ENCODE results near the gene EXOC3. TPM values are rescaled to one million over a fixed set of nuclear protein-coding genes. Genes with fewer than 3 reads are reported as not detected.

The EXOC3 gene
- total RNA-seq, 1 donor from 2014 or later = 29.2 TPM

GRCh38 chr5:446066-446882, 3.3 kb downstream of the EXOC3 start:
- H3K4me3 ChIP-seq (ENCODE audit: low read length in 3 of 3) = no peak overlapping the region
- peaks cover 19 to 31% (median 21%) of the 10 kb centered on the region in 3 donors for H3K4me1 ChIP-seq (ENCODE audit: control insufficient read depth in 3 of 3, insufficient read depth in 3 of 3, low read length in 3 of 3)
- no peaks in the 10 kb centered on the region for H3K27me3 ChIP-seq (ENCODE audit: control insufficient read depth in 3 of 3, insufficient read depth in 3 of 3, low read length in 3 of 3)
- peaks cover 30 to 42% (median 41%) of the 10 kb centered on the region in 3 donors for H3K36me3 ChIP-seq (ENCODE audit: control insufficient read depth in 3 of 3, insufficient read depth in 3 of 3, low read length in 3 of 3)
- H3K27ac ChIP-seq (ENCODE audit: low read depth, low read length) = no peak overlapping the region
- H3K9ac ChIP-seq (ENCODE audit: low read depth in 1 of 3, low read length in 3 of 3) = no peak overlapping the region
- H3K9me3 ChIP-seq (ENCODE audit: control insufficient read depth in 3 of 3, low read length in 3 of 3) = no peaks in the 10 kb centered on the region

DNA sequence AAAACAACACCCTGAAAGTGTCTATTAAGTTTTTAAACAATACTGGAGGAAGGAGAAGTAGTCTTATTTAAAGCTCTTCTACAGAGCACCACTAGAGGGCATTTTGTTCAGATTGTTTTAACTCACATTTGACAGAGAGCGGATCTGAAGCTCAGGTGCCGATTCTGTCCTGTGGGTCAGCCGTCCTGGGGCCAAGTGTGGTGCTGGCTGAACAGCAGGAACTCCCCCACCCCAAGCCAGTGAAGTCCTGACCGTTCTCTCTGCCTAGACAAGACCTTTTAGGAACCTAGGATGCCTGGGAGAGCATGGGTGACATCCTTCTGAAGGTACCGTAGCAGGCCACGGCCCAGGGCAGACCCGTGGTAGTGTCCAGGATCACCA, 3.9 kb downstream of the EXOC3 start:
- Histone ChIP-seq H3K27ac (ENCODE audit: low read depth, low read length) (no peak overlapping the region), H3K9ac (ENCODE audit: low read depth in 1 of 3, low read length in 3 of 3) (peak overlapping the region in 1 of 3 donors; percentile 20)

DNA sequence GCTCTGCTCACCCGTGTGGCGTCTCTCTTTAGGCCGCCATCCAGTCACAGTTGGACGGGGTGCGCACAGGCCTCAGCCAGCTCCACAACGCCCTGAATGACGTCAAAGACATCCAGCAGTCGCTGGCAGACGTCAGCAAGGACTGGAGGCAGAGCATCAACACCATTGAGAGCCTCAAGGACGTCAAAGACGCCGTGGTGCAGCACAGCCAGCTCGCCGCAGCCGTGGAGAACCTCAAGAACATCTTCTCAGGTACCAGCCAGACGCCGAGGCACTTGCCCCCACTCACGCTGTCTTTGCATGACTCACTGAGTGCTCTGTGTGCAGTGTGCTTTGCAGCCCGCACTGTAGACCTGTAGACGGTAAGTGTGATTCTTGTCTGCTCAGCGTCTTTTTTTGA, 4.5 kb downstream of the EXOC3 start:
- H3K4me3 ChIP-seq (ENCODE audit: low read length in 3 of 3) = no peak overlapping the region
- peaks cover 13 to 25% (median 15%) of the 10 kb centered on the region in 3 donors for H3K4me1 ChIP-seq (ENCODE audit: control insufficient read depth in 3 of 3, insufficient read depth in 3 of 3, low read length in 3 of 3)
- H3K9me3 ChIP-seq (ENCODE audit: control insufficient read depth in 3 of 3, low read length in 3 of 3) = peaks cover 0 to 4% (median 3%) of the 10 kb centered on the region in 3 donors
- H3K36me3 ChIP-seq (ENCODE audit: control insufficient read depth in 3 of 3, insufficient read depth in 3 of 3, low read length in 3 of 3) = peaks cover 32 to 54% (median 48%) of the 10 kb centered on the region in 3 donors
- no peak overlapping the region for H3K27ac ChIP-seq (ENCODE audit: low read depth, low read length)
- no peaks in the 10 kb centered on the region for H3K27me3 ChIP-seq (ENCODE audit: control insufficient read depth in 3 of 3, insufficient read depth in 3 of 3, low read length in 3 of 3)
- no peak overlapping the region for H3K9ac ChIP-seq (ENCODE audit: low read depth in 1 of 3, low read length in 3 of 3)

More for the DNA sequence above, 3.9 kb downstream of the EXOC3 start:
- H3K27me3 ChIP-seq (ENCODE audit: control insufficient read depth in 3 of 3, insufficient read depth in 3 of 3, low read length in 3 of 3) = no peaks in the 10 kb centered on the region
- peaks cover 30 to 48% (median 47%) of the 10 kb centered on the region in 3 donors for H3K36me3 ChIP-seq (ENCODE audit: control insufficient read depth in 3 of 3, insufficient read depth in 3 of 3, low read length in 3 of 3)
- peaks cover 19 to 31% (median 21%) of the 10 kb centered on the region in 3 donors for H3K4me1 ChIP-seq (ENCODE audit: control insufficient read depth in 3 of 3, insufficient read depth in 3 of 3, low read length in 3 of 3)
- H3K4me3 ChIP-seq (ENCODE audit: low read length in 3 of 3) = no peak overlapping the region
- H3K9me3 ChIP-seq (ENCODE audit: control insufficient read depth in 3 of 3, low read length in 3 of 3) = peaks cover 0 to 3% (median 2%) of the 10 kb centered on the region in 3 donors

DNA sequence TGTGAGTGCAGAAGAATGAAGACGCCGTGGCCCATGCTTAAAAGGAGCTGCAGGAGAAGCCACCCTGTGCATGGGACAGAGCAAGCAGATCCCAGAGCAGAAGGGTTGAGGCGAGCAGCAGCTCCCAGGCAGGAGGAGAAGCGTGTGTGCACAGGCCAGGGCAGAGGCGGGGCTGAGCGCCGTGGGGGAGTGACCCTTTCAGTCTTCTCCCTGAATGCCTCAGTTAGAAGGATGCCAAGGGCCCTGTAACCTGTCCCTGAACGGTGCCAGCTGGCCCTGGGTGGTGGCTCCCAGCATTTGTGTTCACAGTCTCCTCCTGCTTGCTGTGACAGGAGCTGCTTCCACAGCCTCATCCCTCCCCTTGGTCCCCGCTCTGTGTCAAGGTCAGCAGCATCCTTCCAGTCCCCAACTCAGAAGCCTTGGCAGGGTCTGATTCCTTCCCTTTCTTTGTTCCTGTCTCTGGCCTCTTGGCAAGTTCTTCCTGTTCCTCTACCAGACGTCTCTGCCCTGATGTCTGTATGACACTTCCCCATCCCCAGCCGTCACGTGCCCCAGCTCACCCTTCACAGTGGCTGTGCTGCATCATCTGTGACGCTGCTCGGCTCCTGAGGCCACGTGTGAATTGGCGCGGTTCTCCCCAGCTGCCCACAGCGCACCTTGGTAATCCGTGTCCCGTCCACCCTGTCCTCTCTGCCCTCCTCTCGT, 5.2 kb downstream of the EXOC3 start:
- Histone ChIP-seq H3K4me1 (ENCODE audit: control insufficient read depth in 3 of 3, insufficient read depth in 3 of 3, low read length in 3 of 3) (peaks cover 12 to 22% (median 13%) of the 10 kb centered on the region in 3 donors), H3K27me3 (ENCODE audit: control insufficient read depth in 3 of 3, insufficient read depth in 3 of 3, low read length in 3 of 3) (no peaks in the 10 kb centered on the region), H3K36me3 (ENCODE audit: control insufficient read depth in 3 of 3, insufficient read depth in 3 of 3, low read length in 3 of 3) (peaks cover 39 to 61% (median 55%) of the 10 kb centered on the region in 3 donors), H3K27ac (ENCODE audit: low read depth, low read length) (no peak overlapping the region), H3K9ac (ENCODE audit: low read depth in 1 of 3, low read length in 3 of 3) (peak overlapping the region in 1 of 3 donors; percentile 40), H3K4me3 (ENCODE audit: low read length in 3 of 3) (no peak overlapping the region), H3K9me3 (ENCODE audit: control insufficient read depth in 3 of 3, low read length in 3 of 3) (peaks cover 0 to 4% (median 3%) of the 10 kb centered on the region in 3 donors)

- Histone ChIP-seq H3K27ac (ENCODE audit: low read depth, low read length) (no peak overlapping the region), H3K9ac (ENCODE audit: low read depth in 1 of 3, low read length in 3 of 3) (no peak overlapping the region), H3K27me3 (ENCODE audit: control insufficient read depth in 3 of 3, insufficient read depth in 3 of 3, low read length in 3 of 3) (no peaks in the 10 kb centered on the region), H3K36me3 (ENCODE audit: control insufficient read depth in 3 of 3, insufficient read depth in 3 of 3, low read length in 3 of 3) (peaks cover 44 to 67% (median 60%) of the 10 kb centered on the region in 3 donors), H3K4me3 (ENCODE audit: low read length in 3 of 3) (no peak overlapping the region), H3K4me1 (ENCODE audit: control insufficient read depth in 3 of 3, insufficient read depth in 3 of 3, low read length in 3 of 3) (peaks cover 8 to 17% (median 8%) of the 10 kb centered on the region in 3 donors), H3K9me3 (ENCODE audit: control insufficient read depth in 3 of 3, low read length in 3 of 3) (peaks cover 0 to 4% (median 3%) of the 10 kb centered on the region in 3 donors)
Observed at GRCh38 chr5:448766-449090, 5.8 kb downstream of the EXOC3 start.

DNA sequence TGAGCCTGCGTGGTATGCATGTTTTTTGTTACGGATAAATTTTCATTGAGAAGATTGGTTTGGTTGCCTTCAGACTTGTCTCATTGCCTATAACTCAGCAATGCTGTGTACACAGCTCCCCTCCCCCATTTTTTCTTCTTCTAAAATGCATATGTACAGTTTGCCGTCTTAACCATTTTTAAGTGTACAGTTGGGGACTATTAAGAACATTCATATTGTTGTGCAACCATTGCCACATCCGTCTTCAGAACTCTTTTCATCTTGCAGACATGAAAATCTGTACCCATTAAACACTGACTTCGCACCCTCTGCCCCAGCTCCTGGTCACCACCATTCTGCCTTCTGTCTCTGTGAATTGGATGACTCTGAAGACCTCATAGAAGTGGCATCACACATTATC, 6.2 kb downstream of the EXOC3 start:
- Histone ChIP-seq H3K27ac (ENCODE audit: low read depth, low read length) (no peak overlapping the region), H3K36me3 (ENCODE audit: control insufficient read depth in 3 of 3, insufficient read depth in 3 of 3, low read length in 3 of 3) (peaks cover 48 to 71% (median 65%) of the 10 kb centered on the region in 3 donors), H3K9me3 (ENCODE audit: control insufficient read depth in 3 of 3, low read length in 3 of 3) (peaks cover 0 to 4% (median 3%) of the 10 kb centered on the region in 3 donors), H3K9ac (ENCODE audit: low read depth in 1 of 3, low read length in 3 of 3) (no peak overlapping the region), H3K27me3 (ENCODE audit: control insufficient read depth in 3 of 3, insufficient read depth in 3 of 3, low read length in 3 of 3) (no peaks in the 10 kb centered on the region), H3K4me3 (ENCODE audit: low read length in 3 of 3) (no peak overlapping the region), H3K4me1 (ENCODE audit: control insufficient read depth in 3 of 3, insufficient read depth in 3 of 3, low read length in 3 of 3) (peaks cover 4 to 13% (median 4%) of the 10 kb centered on the region in 3 donors)

DNA sequence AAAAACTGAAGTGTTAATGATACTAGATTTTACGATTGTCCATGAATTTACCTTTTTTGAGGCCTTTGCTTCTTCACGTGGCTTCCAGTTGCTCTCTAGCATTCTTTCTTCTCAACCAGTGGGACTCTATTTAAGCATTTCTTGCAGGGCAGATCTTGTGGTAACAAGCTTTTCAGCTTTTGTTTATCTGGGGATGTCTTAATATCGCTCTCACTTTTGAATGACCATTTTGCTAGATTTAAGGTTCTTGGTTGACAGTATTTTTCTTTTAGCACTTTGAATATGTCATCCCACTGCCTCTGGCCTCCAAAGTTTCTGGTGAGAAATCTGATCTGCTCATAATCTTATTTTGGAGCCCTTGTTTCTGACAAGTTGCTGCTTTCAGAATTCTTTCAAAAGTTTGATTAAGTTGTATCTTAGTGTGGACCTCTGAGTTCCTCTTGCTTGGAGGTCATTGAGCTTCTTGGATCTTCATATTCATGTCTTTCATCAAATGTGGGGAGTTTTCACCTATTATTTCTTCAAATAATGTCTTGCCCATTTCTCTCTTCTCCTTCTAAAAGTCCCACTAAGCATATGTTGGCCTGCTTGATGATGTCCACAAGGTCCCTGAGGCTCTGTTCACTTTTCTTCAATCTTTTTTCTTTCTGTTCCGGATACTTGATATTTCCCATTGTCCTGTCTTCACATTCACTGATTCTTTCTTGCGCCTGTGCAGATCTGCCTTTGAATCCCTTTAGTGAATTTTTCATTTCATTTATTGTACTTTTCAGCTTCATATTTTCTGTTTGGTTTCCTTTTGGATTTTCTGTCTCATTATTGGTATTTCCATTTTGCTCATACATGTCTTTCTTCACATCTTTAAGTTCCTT, 8.8 kb downstream of the EXOC3 start:
- peaks cover 59 to 77% (median 74%) of the 10 kb centered on the region in 3 donors for H3K36me3 ChIP-seq (ENCODE audit: control insufficient read depth in 3 of 3, insufficient read depth in 3 of 3, low read length in 3 of 3)
- no peak overlapping the region for H3K9ac ChIP-seq (ENCODE audit: low read depth in 1 of 3, low read length in 3 of 3)
- no peak overlapping the region for H3K4me3 ChIP-seq (ENCODE audit: low read length in 3 of 3)
- no peaks in the 10 kb centered on the region for H3K27me3 ChIP-seq (ENCODE audit: control insufficient read depth in 3 of 3, insufficient read depth in 3 of 3, low read length in 3 of 3)
- H3K4me1 ChIP-seq (ENCODE audit: control insufficient read depth in 3 of 3, insufficient read depth in 3 of 3, low read length in 3 of 3) = peaks cover 0 to 8% (median 0%) of the 10 kb centered on the region in 3 donors
- peaks cover 0 to 4% (median 3%) of the 10 kb centered on the region in 3 donors for H3K9me3 ChIP-seq (ENCODE audit: control insufficient read depth in 3 of 3, low read length in 3 of 3)
- no peak overlapping the region for H3K27ac ChIP-seq (ENCODE audit: low read depth, low read length)

GRCh38 chr5:452978-453710, 10.2 kb downstream of the EXOC3 start:
- no peak overlapping the region for H3K27ac ChIP-seq (ENCODE audit: low read depth, low read length)
- peaks cover 60 to 77% (median 73%) of the 10 kb centered on the region in 3 donors for H3K36me3 ChIP-seq (ENCODE audit: control insufficient read depth in 3 of 3, insufficient read depth in 3 of 3, low read length in 3 of 3)
- no peaks in the 10 kb centered on the region for H3K27me3 ChIP-seq (ENCODE audit: control insufficient read depth in 3 of 3, insufficient read depth in 3 of 3, low read length in 3 of 3)
- peaks cover 0 to 5% (median 0%) of the 10 kb centered on the region in 3 donors for H3K4me1 ChIP-seq (ENCODE audit: control insufficient read depth in 3 of 3, insufficient read depth in 3 of 3, low read length in 3 of 3)
- H3K9me3 ChIP-seq (ENCODE audit: control insufficient read depth in 3 of 3, low read length in 3 of 3) = peaks cover 0 to 4% (median 3%) of the 10 kb centered on the region in 3 donors
- H3K9ac ChIP-seq (ENCODE audit: low read depth in 1 of 3, low read length in 3 of 3) = no peak overlapping the region
- no peak overlapping the region for H3K4me3 ChIP-seq (ENCODE audit: low read length in 3 of 3)

All from skeletal muscle tissue (tissue), 4 donors.